GM12878 (cell line): ENCODE measurements around the gene SNAI3. TPM values are rescaled to one million over a fixed set of nuclear protein-coding genes. Genes with fewer than 3 reads are reported as not detected.

Experiments
- ATAC-seq: fragments of 200-7000 bp; cut with Tn5 transposase; 3 replicates; pipeline ENCODE4 v1.9.1; 2020; ENCODE audit warnings: mild to moderate bottlenecking, moderate library complexity
- BruUV-seq: library from RNA; stranded (reverse); fragments of 400-500 nt; replicated peaks from 2 replicates; lab custom pipeline; 2021; lab: Mats Ljungman, UMichigan
- CTCF ChIA-PET: fragments of 300-600 bp; sonication (Branson Sonifier 250); formaldehyde crosslinking; extraction: SDS; loops from one replicate; lab custom pipeline; 2021; ENCODE audit warnings: inconsistent platforms; lab: Yijun Ruan, JAX
- POLR2A ChIA-PET: fragments of 350-600 bp; formaldehyde crosslinking; extraction: SDS; loops from one replicate; lab custom pipeline; 2021; ENCODE audit warnings: inconsistent platforms; lab: Charles Lee
- RAD21 ChIA-PET: fragments of 300-600 bp; sonication (Branson Sonifier 250); formaldehyde crosslinking; loops from one replicate; lab custom pipeline; 2023; ENCODE audit warnings: antibody characterized with exemption; ENCODE audit not compliant: unreplicated experiment; lab: Charles Lee
- SMC1A ChIA-PET: fragments of 300-600 bp; sonication (Branson Sonifier 250); formaldehyde crosslinking; loops from one replicate; lab custom pipeline; 2023; ENCODE audit not compliant: unreplicated experiment, uncharacterized antibody; lab: Charles Lee
- DNase-seq: peaks from one replicate; pipeline ENCODE4 v3.0.0-alpha.2; 2011; ENCODE audit warnings: low read depth, low spot score
- FAIRE-seq: peaks from 3 replicates; lab custom pipeline; 2011; peaks lifted over from hg19 to GRCh38; lab: Jason Lieb, UNC
- H2AFZ ChIP-seq: 2 replicates; pipeline ENCODE4 v1.6.0; 2011; ENCODE audit warnings: low read depth, low read length, control low read depth; ENCODE audit not compliant: control insufficient read depth
- H3K27ac ChIP-seq: 2 replicates; pipeline ENCODE4 v1.5.1; 2011; ENCODE audit warnings: control low read depth; ENCODE audit not compliant: control insufficient read depth, insufficient read depth
- H3K27me3 ChIP-seq, 2 experiments: replicated peaks in 1 of 2; 2 replicates each; pipeline versions ENCODE4 v1.6.0 to v1.6.1; 2011; ENCODE audit warnings: low read length in 1 of 2; ENCODE audit not compliant: control insufficient read depth in 2 of 2, insufficient read depth in 2 of 2
- H3K36me3 ChIP-seq, 2 experiments: 2 replicates each; pipeline ENCODE4 v1.5.1; 2011; ENCODE audit warnings: low read length in 1 of 2; ENCODE audit not compliant: control insufficient read depth in 2 of 2, insufficient read depth in 2 of 2
- H3K4me1 ChIP-seq: 2 replicates; pipeline ENCODE4 v1.6.1; 2011; ENCODE audit warnings: mild to moderate bottlenecking, low read length, moderate library complexity, mixed read lengths; ENCODE audit not compliant: control insufficient read depth, insufficient read depth
- H3K4me2 ChIP-seq: 2 replicates; pipeline ENCODE4 v1.6.0; 2011; ENCODE audit warnings: control low read depth; ENCODE audit not compliant: control insufficient read depth, insufficient read depth
- H3K4me3 ChIP-seq: fragments of 200-600 bp; sonication (generic); 2 replicates; pipeline ENCODE4 v1.5.1; 2016
- H3K79me2 ChIP-seq: 2 replicates; pipeline ENCODE4 v1.6.0; 2011; ENCODE audit warnings: low read length; ENCODE audit not compliant: control insufficient read depth, insufficient read depth
- H3K9ac ChIP-seq: 2 replicates; pipeline ENCODE4 v1.8.0; 2011; ENCODE audit warnings: low read length, control low read depth, mixed read lengths; ENCODE audit not compliant: control insufficient read depth, insufficient read depth
- H3K9me3 ChIP-seq: replicated peaks from 3 replicates; pipeline ENCODE4 v1.5.1; 2011; ENCODE audit warnings: mild to moderate bottlenecking, low read length; ENCODE audit not compliant: control insufficient read depth, insufficient read depth
- H4K20me1 ChIP-seq: 2 replicates; pipeline ENCODE4 v1.6.0; 2011; ENCODE audit not compliant: control insufficient read depth, insufficient read depth
- CTCF ChIP-seq, 3 experiments: IDR thresholded peaks in 2 of 3; conservative IDR thresholded peaks in 1 of 3; 2 replicates each; pipeline ENCODE4 v1.5.1; 2011; ENCODE audit warnings: low read depth in 3 of 3, low read length in 3 of 3, mild to moderate bottlenecking in 3 of 3, control low read depth in 2 of 3, moderate library complexity in 2 of 3, inconsistent platforms in 1 of 3, mixed read lengths in 1 of 3; ENCODE audit not compliant: control insufficient read depth in 2 of 3, insufficient read depth in 1 of 3; ENCODE audit errors: extremely low read depth in 1 of 3
- CUX1 ChIP-seq: IDR thresholded peaks from 2 replicates; pipeline ENCODE4 v1.6.1; 2012; ENCODE audit warnings: improper control_type of control experiment, low read depth, low read length; ENCODE audit not compliant: insufficient replicate concordance
- IRF5 ChIP-seq: fragments of 450-650 bp; IDR thresholded peaks from 2 replicates; pipeline ENCODE4 v1.6.1; 2017; ENCODE audit warnings: borderline replicate concordance
- LARP7 ChIP-seq: fragments of 450-650 bp; IDR thresholded peaks from 2 replicates; pipeline ENCODE4 v1.6.1; 2017; ENCODE audit warnings: mild to moderate bottlenecking
- PAX8 ChIP-seq: fragments of 450-650 bp; IDR thresholded peaks from 2 replicates; pipeline ENCODE4 v1.6.1; 2017; ENCODE audit warnings: mild to moderate bottlenecking, moderate library complexity
- PKNOX1 ChIP-seq: fragments of 450-650 bp; IDR thresholded peaks from 2 replicates; pipeline ENCODE4 v1.6.1; 2016; ENCODE audit warnings: mild to moderate bottlenecking
- PML ChIP-seq: IDR thresholded peaks from 2 replicates; pipeline ENCODE4 v1.6.1; 2012; ENCODE audit warnings: low read length, inconsistent platforms
- RAD51 ChIP-seq: fragments of 450-650 bp; IDR thresholded peaks from 2 replicates; pipeline ENCODE4 v1.6.1; 2016; ENCODE audit warnings: moderate library complexity, mild to moderate bottlenecking, inconsistent platforms
- SPI1 ChIP-seq: IDR thresholded peaks from 2 replicates; pipeline ENCODE4 v1.6.1; 2011; ENCODE audit warnings: low read depth, mild to moderate bottlenecking, low read length, moderate library complexity, borderline replicate concordance; ENCODE audit not compliant: insufficient read depth
- SUZ12 ChIP-seq: fragments of 200-600 bp; sonication (generic); IDR thresholded peaks from one replicate; pipeline ENCODE4 v1.6.1; 2018; ENCODE audit warnings: antibody characterized with exemption, mild to moderate bottlenecking; ENCODE audit not compliant: unreplicated experiment
- YY1 ChIP-seq: IDR thresholded peaks from 2 replicates; pipeline ENCODE4 v1.6.1; 2011; ENCODE audit warnings: low read depth, mild to moderate bottlenecking, low read length
- WGBS: methylation state at CpG from one replicate; pipeline ENCODE4 v1.1.6; 2016; ENCODE audit warnings: low lambda C conversion rate; ENCODE audit not compliant: insufficient replicate concordance, insufficient coverage; ENCODE audit errors: missing lambda C conversion rate; 5-methylcytosine and 5-hydroxymethylcytosine counted together
- in situ Hi-C: fragments of 300-500 bp; cut with MboI; formaldehyde crosslinking; loops from 9 replicates; pipeline ENCODE4 v1.14.3; 2018; ENCODE audit warnings: mixed read lengths
- intact Hi-C: fragments of 100-400 bp; cut with micrococcal nuclease; formaldehyde crosslinking; loops from one replicate; pipeline ENCODE4 v1.14.2; 2022; ENCODE audit not compliant: unreplicated experiment
- polyA plus RNA-seq, 11 experiments: library from polyadenylated mRNA; depleted of rRNA in 4 of 11; unstranded in 6 of 11; stranded (reverse) in 5 of 11; fragments of >200 nt; fragmentation: Nextera tagmentation in 4 of 11; fragmentation: Illumina TruSeq in 1 of 11; extraction: Ambion mirVana in 4 of 11; extraction: Trizol in 1 of 11; gene quantifications; 1 replicate in 1 of 11; 2 replicates in 10 of 11; pipeline versions ENCODE4 v1.2.1 to v1.2.3, GENCODE V29; 2011 to 2016; ENCODE audit warnings: inconsistent platforms in 2 of 11, missing spikeins in 2 of 11, low read depth in 1 of 11
- total RNA-seq, 4 experiments: library from RNA; depleted of rRNA in 3 of 4; stranded (reverse); fragments of >200 nt in 3 of 4; fragmentation: Illumina TruSeq in 1 of 4; extraction: Trizol in 1 of 4; gene quantifications; 2 replicates each; pipeline versions ENCODE4 v1.2.1 to v1.2.3, GENCODE V29; 2013 to 2021

The SNAI3 gene
- total and polyA plus RNA-seq, 10 of the 15 experiments (the other 5 are each of a cell fraction or from before 2014, with no cell fraction given): 0.21 to 7.4 (median 3.0) TPM

- Histone ChIP-seq H3K9me3 (no peaks in the 10 kb centered on the region), H3K4me1 (no peaks in the 10 kb centered on the region), H3K27me3 (no peaks in the 10 kb centered on the region), H3K36me3 (peaks cover 0 to 16% of the 10 kb centered on the region in 2 experiments; a peak in 3 of 4 replicates), H3K27ac (no peak overlapping the region), H3K4me3 (no peak overlapping the region), H2AFZ (no peak overlapping the region), H4K20me1 (no peaks in the 10 kb centered on the region), H3K79me2 (peaks cover 20% of the 10 kb centered on the region), H3K9ac (no peak overlapping the region), H3K4me2 (no peak overlapping the region)
- intact Hi-C loops: no loop called here
- BruUV-seq: no TSS peak
- ChIA-PET SMC1A (no interaction called here), RAD21 (no interaction called here), CTCF (interaction anchor here (0.7 kb wide), 1 partner anchor 37 kb away, joined by 3 read pairs; no protein-coding TSS in a partner anchor), POLR2A (no interaction called here)
- no peak for ATAC-seq
- 83% methylated on average over 16 of the region's 16 CpGs for WGBS
- FAIRE-seq: no peak
- in situ Hi-C loops: no loop called here
- no peak for DNase-seq
- TF ChIP-seq YY1 (no peak), SUZ12 (no peak), CTCF (IDR thresholded peaks at IDR 0.05 in 2 of 3, conservative IDR thresholded peaks at IDR 0.05 in 1 of 3; ENCODE audit: control insufficient read depth in 2 of 3, extremely low read depth in 1 of 3, insufficient read depth in 1 of 3, low read depth in 3 of 3, low read length in 3 of 3) (no peak), RAD51 (no peak), CUX1 (no peak), LARP7 (no peak), PAX8 (no peak), IRF5 (no peak), PML (no peak), PKNOX1 (no peak), SPI1 (no peak)
Observed at GRCh38 chr16:88710556-88710955, 24.2 kb upstream of the SNAI3 start.
